Body of pancreas (tissue), 4 donors: Measurements from ENCODE around the gene SRD5A1. TPM values are rescaled to one million over a fixed set of nuclear protein-coding genes. Genes with fewer than 3 reads are reported as not detected.

Experiments used
- ATAC-seq: fragments of 150-250 bp; one replicate; pipeline ENCODE4 v1.9.1; 2016
- DNase-seq, 4 donors: peaks; one replicate each; pipeline ENCODE4 v3.0.0-alpha.2; 2019
- H3K27ac ChIP-seq, 4 donors: fragments of 200-600 bp; sonication (generic); 1 replicate in 3 of 4; 2 replicates in 1 of 4; pipeline versions ENCODE4 v1.5.1 to v1.6.1; 2016 to 2019; ENCODE audit warnings: mild to moderate bottlenecking in 1 of 4, mixed read lengths in 1 of 4, moderate library complexity in 1 of 4
- H3K27me3 ChIP-seq, 2 donors: fragments of 200-600 bp; sonication (generic); one replicate each; pipeline ENCODE4 v1.6.0; 2016; ENCODE audit warnings: mild to moderate bottlenecking in 1 of 2
- H3K36me3 ChIP-seq, 2 donors: fragments of 200-600 bp; sonication (generic); replicated peaks in 1 of 2; 2 replicates each; pipeline ENCODE4 v1.5.1; 2016; ENCODE audit warnings: low read depth in 2 of 2; ENCODE audit not compliant: insufficient read depth in 1 of 2
- H3K4me1 ChIP-seq: fragments of 200-600 bp; sonication (generic); one replicate; pipeline ENCODE4 v1.6.0; 2016
- H3K4me3 ChIP-seq, 2 donors: fragments of 200-600 bp; sonication (generic); 1 replicate in 1 of 2; 2 replicates in 1 of 2; pipeline ENCODE4 v1.5.1; 2016 to 2019
- H3K9me3 ChIP-seq, 3 donors: fragments of 200-600 bp; sonication (generic); 1 replicate in 2 of 3; 2 replicates in 1 of 3; pipeline ENCODE4 v1.5.1; 2016
- POLR2A ChIP-seq, 3 donors: fragments of 450-650 bp; IDR thresholded peaks; one replicate each; pipeline ENCODE4 v1.6.1; 2016; ENCODE audit warnings: antibody characterized with exemption in 3 of 3, mild to moderate bottlenecking in 2 of 3
- WGBS, 2 donors: methylation state at CpG; one replicate each; pipeline ENCODE4 v1.1.5; 2017; 5-methylcytosine and 5-hydroxymethylcytosine counted together
- intact Hi-C: fragments of 100-400 bp; cut with DNase I; formaldehyde crosslinking; loops from one replicate; pipeline ENCODE4 v1.15.1; 2023
- total RNA-seq, 2 donors: library from RNA; depleted of rRNA; stranded (reverse); fragments of >200 nt; gene quantifications; one replicate each; pipeline ENCODE4 v1.1.0, GENCODE V29; 2016
- TF ChIP-seq, protein P1 (sequence below), 7 experiments: fragments of 450-650 bp in 4 of 7; fragments of 200-600 bp in 3 of 7; sonication (generic) in 3 of 7; IDR thresholded peaks; one replicate each; pipeline ENCODE4 v1.5.1; 2016 to 2019; ENCODE audit warnings: antibody characterized with exemption in 7 of 7

The SRD5A1 gene
- total RNA-seq, 2 donors from 2014 or later, result 1.6 to 4.2 TPM

DNA sequence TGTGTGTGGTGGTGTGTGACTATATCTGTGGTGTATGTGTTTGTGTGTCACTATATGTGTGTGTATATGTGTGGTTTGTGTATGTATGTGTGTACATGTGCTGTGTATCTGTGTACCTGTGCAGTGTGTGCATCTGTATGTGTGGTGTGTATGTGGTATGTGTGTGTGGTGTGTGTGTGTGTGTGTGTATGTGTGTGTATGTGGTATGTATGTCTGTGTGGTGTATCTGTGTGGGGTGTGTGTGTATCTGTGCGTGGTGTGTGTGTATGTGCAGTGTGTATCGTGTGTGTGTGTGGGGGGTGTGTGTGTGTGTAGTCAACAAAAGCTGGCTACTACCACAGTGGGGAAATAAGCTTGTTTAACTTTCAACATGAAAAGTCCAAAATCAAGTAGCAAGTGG lies 48.4 kb downstream of the SRD5A1 start:
- TF ChIP-seq, protein P1, sequence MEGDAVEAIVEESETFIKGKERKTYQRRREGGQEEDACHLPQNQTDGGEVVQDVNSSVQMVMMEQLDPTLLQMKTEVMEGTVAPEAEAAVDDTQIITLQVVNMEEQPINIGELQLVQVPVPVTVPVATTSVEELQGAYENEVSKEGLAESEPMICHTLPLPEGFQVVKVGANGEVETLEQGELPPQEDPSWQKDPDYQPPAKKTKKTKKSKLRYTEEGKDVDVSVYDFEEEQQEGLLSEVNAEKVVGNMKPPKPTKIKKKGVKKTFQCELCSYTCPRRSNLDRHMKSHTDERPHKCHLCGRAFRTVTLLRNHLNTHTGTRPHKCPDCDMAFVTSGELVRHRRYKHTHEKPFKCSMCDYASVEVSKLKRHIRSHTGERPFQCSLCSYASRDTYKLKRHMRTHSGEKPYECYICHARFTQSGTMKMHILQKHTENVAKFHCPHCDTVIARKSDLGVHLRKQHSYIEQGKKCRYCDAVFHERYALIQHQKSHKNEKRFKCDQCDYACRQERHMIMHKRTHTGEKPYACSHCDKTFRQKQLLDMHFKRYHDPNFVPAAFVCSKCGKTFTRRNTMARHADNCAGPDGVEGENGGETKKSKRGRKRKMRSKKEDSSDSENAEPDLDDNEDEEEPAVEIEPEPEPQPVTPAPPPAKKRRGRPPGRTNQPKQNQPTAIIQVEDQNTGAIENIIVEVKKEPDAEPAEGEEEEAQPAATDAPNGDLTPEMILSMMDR (IDR thresholded peaks at IDR 0.05), result no peak
- no peak for TF ChIP-seq POLR2A (IDR thresholded peaks at IDR 0.05)
- Histone ChIP-seq H3K27ac (no peak overlapping the region), H3K9me3 (no peaks in the 10 kb centered on the region), H3K4me1 (peaks cover 1% of the 10 kb centered on the region), H3K27me3 (no peaks in the 10 kb centered on the region), H3K4me3 (no peak overlapping the region), H3K36me3 (no peaks in the 10 kb centered on the region)
- intact Hi-C loops, result no loop called here
- no peak for ATAC-seq
- WGBS, 2 donors, result 30 to 38% methylated on average over 2 of the region's 2 CpGs
- no peak for DNase-seq

DNA sequence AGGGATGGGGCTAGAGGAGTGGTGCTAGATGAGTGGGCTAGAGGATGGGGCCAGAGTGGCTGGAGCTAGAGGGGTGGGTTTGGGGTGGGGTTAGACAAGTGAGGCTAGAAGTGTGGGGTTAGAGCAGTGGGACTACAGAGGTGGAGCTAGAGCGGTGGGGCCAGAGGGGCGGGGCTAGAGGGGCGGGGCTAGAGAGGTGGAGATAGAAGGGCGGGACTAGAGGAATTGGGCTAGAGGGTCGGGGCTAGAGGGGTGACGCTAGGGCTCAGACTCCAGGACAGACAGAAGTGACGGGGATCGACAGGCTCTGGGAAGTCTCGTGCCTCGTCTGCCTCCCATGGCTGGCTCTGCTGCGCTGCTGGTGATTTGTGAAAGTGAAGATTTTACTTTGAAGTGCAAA lies 49.0 kb downstream of the SRD5A1 start:
- DNase-seq (no peak), ATAC-seq (no peak)
- Histone ChIP-seq H3K27me3 (no peaks in the 10 kb centered on the region), H3K4me3 (no peak overlapping the region), H3K36me3 (no peaks in the 10 kb centered on the region), H3K27ac (no peak overlapping the region), H3K9me3 (no peaks in the 10 kb centered on the region), H3K4me1 (peaks cover 7% of the 10 kb centered on the region)
- no peak for TF ChIP-seq POLR2A (IDR thresholded peaks at IDR 0.05)
- TF ChIP-seq, protein P1 (IDR thresholded peaks at IDR 0.05), result no peak
- WGBS, 2 donors, result 43 to 49% methylated on average over 11 of the region's 11 CpGs
- intact Hi-C loops, result no loop called here

DNA sequence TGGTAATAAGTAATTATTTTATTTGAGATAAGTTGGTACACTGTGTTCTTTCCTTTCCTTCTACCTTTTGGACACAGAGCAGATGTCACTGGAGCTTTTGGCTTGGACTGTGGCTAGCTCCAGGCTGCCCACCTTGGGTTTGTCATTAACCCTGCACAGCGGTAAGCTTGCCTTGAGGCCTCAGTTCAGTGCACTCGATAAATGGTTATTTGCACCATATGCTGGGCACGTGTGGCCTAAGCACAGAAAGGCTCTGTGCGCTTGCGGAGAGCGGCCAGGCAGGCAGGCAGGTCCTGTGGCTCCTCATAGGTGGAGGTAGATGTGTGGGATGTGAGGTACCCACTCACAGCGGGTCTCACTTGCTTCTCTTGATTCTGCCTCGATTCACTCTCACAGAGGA lies 50.0 kb downstream of the SRD5A1 start:
- Histone ChIP-seq H3K9me3 (no peaks in the 10 kb centered on the region), H3K4me1 (peaks cover 8% of the 10 kb centered on the region), H3K36me3 (no peaks in the 10 kb centered on the region), H3K27ac (no peak overlapping the region), H3K4me3 (no peak overlapping the region), H3K27me3 (no peaks in the 10 kb centered on the region)
- no peak for TF ChIP-seq POLR2A (IDR thresholded peaks at IDR 0.05)
- TF ChIP-seq, protein P1 (IDR thresholded peaks at IDR 0.05), result no peak
- DNase-seq (no peak), ATAC-seq (no peak)
- intact Hi-C loops, result no loop called here
- 77 to 80% methylated on average over 7 to 8 of the region's 8 CpGs for WGBS, 2 donors

DNA sequence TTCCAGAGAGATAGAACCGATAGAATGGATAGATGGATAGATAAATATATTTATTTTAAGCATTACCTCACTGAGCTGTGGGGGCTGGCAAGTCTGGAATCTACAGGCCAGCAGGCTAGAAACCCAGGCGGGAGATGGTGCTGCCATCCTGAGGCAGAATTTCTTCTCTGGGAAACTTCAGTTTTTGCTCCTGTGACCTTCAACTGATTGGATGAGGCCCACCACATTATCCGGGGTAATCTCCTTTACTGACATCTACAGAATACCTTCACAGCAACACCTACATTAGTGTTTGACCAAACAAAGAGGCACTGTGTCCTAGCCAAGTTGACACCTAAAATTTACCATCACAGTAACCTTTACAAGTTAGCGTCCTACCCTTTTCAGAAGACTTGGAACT lies 50.8 kb downstream of the SRD5A1 start:
- Histone ChIP-seq H3K36me3 (no peaks in the 10 kb centered on the region), H3K27ac (no peak overlapping the region), H3K4me1 (peaks cover 8% of the 10 kb centered on the region), H3K9me3 (no peaks in the 10 kb centered on the region), H3K4me3 (no peak overlapping the region), H3K27me3 (no peaks in the 10 kb centered on the region)
- ATAC-seq (no peak), DNase-seq (no peak)
- TF ChIP-seq POLR2A (IDR thresholded peaks at IDR 0.05), result no peak
- TF ChIP-seq, protein P1 (IDR thresholded peaks at IDR 0.05), result no peak
- 72 to 73% methylated on average over 4 of the region's 4 CpGs for WGBS, 2 donors
- intact Hi-C loops, result no loop called here

DNA sequence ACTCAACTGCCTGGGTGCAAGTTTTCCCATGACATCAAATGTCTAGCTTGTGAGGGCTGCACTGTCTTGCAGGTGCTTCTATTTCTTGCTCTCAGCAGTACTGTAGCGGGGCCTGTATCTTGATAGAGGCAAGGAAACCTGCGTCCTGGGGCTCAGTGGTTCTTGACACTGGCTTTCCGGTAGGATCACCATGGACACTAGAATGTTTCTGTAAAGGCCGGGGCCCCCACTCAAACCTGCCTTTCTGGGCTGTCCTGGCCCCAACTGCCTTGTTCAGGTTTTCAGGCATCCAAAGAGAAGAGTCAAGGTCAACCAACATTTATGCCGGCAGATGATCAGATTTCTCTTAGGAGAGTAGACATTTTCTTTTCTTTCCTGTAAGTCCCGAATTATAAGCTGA lies 53.3 kb downstream of the SRD5A1 start:
- 45 to 48% methylated on average over 6 of the region's 6 CpGs for WGBS, 2 donors
- no peak for TF ChIP-seq POLR2A (IDR thresholded peaks at IDR 0.05)
- TF ChIP-seq, protein P1 (IDR thresholded peaks at IDR 0.05), result no peak
- Histone ChIP-seq H3K36me3 (no peaks in the 10 kb centered on the region), H3K27me3 (no peaks in the 10 kb centered on the region), H3K4me3 (no peak overlapping the region), H3K9me3 (no peaks in the 10 kb centered on the region), H3K4me1 (peaks cover 8% of the 10 kb centered on the region), H3K27ac (no peak overlapping the region)
- intact Hi-C loops, result no loop called here
- no peak for ATAC-seq
- no peak for DNase-seq
